ENCODE measurements around the gene CDR2.
"Not testable (repeated sequence)": the region's sequence is repeated elsewhere in the genome, so short reads cannot be mapped to it uniquely, and the experiment has no call there.

Gene CDR2

DNA sequence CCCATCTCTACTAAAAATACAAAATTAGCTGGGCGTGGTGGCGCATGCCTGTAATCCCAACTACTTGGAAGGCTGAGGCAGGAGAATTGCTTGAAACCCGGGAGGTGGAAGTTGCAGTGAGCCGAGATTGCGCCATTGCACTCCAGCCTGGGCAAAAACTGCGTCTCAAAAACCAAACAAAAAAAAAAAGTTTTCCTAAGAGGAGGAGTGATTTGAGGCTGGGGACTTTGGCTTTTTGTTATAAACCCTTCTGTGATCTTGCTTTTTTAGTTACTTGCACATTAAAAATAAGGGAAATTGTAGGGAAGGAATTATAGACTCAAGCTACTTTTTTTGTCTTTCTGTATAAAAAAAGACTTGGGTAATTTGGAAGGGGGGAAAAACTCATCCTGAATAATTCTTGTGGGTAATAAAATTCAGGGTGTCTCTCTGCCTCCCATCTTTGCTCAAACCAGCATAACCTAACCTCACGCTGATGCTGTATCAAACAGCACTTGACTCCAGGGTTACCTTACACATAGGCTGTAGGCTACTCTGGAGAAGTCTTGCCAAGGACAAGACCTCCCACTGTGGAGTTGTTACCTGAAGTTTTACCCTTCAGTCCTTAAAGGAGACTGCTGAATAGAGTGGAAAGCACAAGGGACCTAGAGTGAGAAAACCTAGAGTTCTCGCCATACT is 1.7 kb upstream of the CDR2 start:
- DNase-seq (ENCODE audit: low read depth in 2 of 3, low spot score in 2 of 3) = no peak

DNA sequence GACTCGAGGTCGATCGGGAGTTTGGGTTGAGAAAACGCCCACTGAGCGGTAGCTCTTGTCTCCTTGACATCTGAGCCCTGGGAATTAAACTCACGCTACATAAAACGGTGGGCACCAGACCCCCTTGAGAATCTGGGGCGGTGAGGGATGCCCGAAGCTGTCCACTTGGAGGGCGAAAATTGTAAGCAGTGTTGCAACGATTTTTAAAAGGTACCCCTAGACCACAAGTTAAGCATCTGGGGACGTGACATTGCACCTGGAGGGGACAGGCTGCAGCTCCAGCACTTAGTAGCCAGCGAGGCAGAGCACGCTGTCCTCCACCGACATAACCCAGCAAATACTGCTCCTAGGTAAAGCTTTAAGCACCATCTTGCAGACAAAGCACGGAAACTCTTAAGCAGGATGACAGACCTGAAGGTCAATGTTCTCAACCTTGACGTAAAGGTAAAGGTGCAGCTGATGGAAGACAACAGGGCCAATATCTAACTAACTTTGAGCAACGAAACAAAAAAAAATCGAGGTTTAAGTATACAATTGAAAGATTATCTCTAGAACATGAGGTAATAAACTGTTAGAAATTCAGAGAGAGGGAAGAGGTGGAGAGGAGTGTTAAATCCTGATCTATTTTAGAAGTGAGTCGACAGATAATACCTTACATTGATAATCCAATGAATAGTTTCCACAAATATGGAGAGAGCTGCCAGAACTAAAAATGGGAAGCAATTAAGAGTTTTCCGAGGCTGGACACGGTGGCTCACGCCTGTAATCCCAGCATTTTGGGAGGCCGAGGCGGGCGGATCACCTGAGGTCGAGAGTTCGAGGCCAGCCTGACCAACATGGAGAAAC is 921 bp upstream of the CDR2 start:
- DNase-seq (ENCODE audit: low read depth in 2 of 3, low spot score in 2 of 3) = no peak

DNA sequence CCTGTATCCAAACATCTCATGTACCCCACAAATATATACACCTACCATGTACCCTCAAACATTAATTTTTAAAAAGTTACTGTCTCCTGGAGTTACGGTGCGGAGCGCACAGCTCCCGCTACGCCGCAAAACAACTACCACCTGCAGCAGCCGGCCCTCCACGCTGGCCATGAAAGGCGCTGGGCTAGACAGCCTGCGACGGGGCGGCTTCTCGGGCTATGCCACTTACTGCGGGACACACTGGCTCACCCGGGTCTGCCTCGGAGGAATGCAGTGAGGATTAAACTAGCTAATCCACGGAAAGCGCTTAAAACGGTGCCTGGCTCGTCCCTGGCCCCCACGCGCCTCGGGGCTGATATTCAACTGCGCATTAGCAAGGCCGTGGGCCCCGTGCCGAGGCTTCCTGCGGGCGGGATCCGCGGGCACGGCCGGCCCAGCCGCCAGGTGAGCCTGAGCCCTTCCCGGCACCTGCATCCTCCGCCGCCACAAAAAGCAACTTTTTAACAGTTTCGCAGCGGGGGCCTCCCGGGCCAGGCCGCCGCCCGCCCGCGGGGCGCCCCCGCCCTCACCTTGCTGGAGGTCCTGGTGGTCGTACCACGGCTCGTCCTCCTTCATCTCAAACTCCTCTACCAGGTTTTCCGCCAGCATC is 633 bp downstream of the CDR2 start:
- peak in 2 of 3 experiments; percentile 18 to 20 for DNase-seq (ENCODE audit: low read depth in 2 of 3, low spot score in 2 of 3)

DNA sequence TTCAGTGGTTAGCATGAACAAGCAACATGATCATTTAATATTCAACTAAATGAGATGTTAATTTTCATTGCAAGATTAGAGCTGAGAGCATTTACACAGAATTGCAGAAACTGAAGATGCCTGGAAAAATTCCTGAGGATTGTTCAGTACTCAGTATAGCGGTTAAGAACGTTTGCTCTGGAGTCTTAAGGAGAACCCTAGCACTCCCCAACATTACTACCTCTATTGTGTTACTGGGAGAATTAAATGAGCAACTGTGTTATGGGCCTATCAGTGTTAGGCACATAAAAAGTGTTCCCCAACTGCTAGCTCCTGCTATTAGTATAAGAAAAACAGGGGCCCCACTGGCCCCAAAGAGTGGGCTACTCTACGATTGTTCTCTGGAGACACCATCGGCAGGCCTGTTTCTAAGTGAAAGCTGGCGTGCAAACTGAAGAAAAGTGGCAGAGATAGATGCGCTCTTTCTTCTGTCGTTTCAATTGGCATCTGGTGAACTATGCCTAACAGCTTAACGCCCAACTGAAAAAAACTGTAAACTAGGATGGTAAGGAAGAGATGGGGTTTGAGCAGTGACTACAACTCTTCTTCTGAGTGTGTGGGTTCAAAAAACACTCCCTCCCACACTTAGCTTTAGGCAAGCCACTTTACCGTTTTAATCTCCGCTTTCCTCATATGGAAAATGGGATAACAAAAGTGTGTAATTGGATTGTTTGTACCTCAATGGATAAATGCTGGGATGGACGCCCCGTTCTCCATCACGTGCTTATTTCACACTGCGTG is 1.3 kb downstream of the CDR2 start:
- DNase-seq (ENCODE audit: low read depth in 2 of 3, low spot score in 2 of 3) = no peak

DNA sequence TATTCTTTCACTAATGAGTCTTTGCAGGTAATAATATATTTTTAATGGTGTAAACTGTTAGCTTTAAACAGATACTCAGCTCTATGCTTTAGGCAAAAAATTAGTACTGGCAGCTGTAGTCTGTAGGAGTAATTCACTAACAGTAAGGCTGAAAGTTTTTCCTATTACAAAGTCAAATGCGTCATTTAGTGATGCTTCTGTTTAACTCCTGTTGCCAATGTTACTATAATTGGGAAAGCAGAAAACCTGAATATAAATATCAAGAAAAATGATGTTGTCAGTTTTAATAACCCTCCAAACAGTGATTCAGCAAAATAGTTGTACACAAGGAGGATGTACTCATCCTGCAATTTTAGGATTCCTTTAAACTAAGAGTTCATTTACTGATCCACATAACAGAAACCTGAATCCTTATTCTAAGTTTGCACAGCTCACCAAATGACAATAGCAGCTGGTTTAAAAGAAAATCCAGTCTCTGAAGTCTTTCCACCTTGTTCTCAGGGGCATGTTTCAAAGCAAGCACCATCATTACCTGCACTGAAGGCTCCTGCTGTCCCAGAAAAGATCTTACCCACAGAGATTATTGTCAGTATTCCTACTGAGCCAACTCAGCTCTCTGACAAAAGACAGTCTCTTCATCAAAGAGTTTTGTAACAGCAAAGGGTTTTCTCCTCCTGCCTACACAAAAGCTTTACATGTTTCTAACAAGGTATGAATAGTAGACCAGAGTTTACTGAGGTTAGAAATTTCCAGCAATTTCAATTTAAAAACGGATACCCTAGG is 4.2 kb downstream of the CDR2 start:
- DNase-seq (ENCODE audit: low read depth in 2 of 3, low spot score in 2 of 3) = no peak

DNA sequence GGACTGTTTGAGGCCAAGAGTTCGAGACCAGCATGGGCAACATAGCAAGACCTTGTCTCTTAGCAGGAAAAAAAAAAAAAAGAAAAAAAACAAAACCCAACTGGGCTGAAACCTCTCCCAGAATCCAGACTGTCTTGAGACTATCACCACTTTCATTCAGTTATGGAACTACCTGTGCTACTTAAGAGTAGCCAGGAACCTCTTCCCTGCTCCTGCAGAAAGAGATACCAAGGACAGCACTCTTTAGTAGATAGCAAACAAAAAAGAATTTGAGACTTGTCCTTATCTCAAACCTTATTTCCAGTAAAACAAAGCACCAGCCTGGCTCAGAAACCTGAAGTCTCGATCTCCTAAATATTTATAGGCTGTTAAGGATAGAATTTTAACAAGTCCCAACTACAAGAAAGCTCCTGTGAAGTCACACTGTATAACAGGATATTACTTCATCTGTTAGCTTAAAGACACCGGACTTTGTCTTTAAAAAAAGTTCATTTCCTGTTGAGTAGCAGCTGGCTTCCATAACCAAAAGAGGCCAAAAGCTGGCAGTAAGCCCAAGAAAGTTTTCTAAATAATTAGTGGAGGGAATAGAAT is 5.1 kb downstream of the CDR2 start:
- no peak for DNase-seq (ENCODE audit: low read depth in 2 of 3, low spot score in 2 of 3)

DNA sequence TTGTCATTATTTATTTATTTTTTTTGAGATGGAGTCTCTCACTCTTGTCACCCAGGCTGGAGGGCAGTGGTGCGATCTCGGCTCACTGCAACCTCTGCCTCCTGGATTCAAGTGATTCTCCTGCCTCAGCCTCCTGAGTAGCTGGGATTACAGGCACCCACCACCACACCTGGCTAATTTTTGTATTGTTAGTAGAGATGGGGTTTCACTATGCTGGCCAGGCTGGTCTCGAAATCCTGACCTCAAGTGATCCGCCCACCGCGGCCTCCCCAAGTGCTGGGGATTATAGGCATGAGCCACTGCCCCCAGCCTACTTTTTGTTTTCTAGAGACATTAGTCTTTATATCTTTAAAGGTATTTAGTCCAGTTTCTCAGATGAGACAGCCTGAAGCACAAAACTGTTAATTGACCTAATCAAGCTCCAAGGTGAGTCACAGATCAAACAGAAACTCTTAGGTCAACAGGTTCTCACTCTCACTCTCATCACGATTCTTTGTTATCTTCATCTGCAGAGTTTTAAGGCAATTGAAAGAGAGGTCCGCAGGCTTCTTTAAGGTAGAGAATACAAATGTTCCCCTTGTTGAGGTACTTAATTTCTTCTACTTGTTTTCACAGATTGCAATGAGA is 6.1 kb downstream of the CDR2 start:
- not testable (repeated sequence) for DNase-seq (ENCODE audit: low read depth in 2 of 3, low spot score in 2 of 3)

DNA sequence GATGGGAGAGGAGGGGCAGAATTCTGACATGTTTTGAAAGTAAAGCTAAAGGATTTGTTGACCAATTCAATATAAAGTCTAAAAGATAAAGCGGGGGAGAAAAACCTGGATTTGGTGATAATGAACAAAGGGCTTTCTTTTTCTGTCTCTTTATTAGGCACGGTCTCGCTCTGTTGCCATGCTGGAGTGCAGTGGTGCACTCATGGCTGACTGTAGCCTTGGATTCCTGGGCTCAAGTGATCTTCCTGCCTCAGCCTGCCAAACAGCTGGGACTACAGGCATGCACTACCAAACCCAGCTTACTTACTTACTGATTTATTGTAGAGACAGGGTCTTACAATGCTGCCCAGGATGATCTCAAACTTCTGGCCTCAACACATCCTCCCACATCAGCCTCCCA is 7.5 kb downstream of the CDR2 start:
- DNase-seq (ENCODE audit: low read depth in 2 of 3, low spot score in 2 of 3) = no peak

DNA sequence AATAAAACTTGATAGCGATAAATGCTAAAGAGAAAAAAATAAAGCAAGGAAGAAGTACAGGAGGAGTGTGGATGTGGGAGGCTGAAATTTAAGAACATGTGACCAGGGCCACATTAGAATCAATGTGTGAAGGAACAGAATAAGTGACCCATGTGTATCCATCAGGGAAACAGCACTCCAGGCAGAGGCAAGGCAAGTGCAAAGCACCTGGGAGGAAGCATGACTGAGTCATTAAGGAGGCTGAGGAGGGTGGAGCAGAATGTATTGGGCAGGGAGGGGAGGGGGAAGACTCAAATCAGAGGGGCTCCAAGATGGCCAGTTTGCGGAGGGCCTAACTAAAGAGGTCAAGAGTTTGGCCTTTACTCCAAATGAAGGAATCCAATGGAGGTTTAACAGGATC is 8.0 kb downstream of the CDR2 start:
- DNase-seq (ENCODE audit: low read depth in 2 of 3, low spot score in 2 of 3) = no peak

DNA sequence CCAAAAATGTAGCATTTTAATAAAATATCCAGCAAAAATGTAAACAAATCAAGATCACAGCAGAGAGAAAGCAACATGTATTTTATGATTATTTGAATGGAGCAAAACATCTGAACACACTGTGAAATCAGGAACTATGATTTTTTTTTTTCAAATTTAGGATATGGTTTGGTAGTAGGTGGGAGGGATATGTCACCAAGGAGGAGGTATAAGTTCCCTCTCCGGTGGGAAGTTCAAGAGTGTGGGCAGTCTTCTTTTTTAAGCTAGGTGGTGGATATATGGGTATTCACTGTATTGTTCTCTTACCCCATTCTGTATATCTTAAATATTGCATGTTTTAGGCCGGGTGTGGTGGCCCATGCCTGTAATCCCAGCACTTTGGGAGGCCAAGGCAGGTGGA is 10.2 kb downstream of the CDR2 start:
- no peak for DNase-seq (ENCODE audit: low read depth in 2 of 3, low spot score in 2 of 3)

DNA sequence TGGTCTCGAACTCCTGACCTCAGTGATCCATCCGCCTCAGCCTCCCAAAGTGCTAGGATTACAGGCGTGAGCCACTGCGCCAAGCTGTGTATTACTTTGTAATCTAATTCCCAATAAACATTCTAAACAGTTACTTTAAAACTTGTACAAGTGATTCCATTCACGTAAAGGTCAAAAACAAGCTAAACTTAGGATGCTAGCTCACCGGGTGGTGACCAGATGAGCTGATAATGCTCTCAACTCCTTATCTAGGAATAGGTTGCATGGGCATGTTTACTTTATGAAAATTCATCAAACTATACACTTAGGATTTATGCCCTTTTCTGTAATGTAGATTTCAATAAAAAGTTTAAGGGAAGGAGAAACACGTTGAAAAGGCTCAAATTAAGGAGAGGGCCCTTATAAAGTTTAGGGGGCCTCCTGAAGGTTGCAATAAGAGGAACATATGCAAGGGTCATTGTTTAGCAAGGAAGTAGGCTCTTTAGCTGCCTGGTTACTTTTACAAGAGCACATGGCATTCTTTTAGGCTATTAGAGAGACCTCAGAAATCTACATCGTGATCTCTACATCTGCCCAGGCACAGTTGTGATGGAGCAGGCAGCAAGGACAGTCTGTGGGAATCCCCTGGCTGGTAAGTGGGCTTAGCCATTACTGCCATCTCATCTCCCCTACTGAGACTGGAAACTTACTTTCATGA is 13.3 kb downstream of the CDR2 start:
- no peak for DNase-seq (ENCODE audit: low read depth in 2 of 3, low spot score in 2 of 3)

DNA sequence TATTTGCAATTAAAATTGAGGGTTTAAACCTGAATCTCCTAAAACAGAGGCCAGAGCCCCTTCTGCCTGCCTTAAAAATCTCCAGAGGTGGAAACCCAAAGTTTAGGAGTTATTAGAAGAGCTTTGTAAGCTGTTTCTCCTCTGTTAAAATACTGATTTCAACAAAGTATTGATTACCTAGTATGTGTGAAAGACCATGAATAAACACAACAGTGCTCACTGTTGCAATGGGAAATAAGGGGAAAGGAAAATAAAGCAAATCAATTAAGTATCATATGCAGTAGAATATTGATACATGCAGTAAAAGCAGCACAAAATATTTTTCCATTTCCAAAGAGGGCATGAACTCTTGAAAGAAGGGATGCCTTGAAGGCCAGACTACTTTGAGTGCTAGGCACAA is 14.7 kb downstream of the CDR2 start:
- DNase-seq (ENCODE audit: low read depth in 2 of 3, low spot score in 2 of 3) = no peak

DNA sequence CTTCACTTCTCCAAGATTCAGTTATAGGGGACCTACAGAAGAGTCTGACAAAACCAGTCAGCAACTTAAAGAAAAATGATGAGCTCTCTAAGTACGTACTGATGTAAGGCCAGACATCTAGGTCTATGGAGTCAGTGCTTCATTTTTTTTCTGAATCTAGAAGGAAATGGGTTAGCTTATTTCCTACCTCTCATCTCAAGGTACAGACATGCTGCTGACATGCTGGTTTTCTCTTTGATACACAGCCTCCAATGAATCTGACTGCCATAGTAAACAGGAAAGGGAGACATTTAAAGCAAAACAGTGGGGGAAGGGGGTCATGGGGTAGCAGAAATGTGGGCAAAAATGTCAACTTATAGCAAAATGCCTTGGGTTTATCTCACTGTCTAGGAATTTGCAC is 16.4 kb downstream of the CDR2 start:
- no peak for DNase-seq (ENCODE audit: low read depth in 2 of 3, low spot score in 2 of 3)

DNA sequence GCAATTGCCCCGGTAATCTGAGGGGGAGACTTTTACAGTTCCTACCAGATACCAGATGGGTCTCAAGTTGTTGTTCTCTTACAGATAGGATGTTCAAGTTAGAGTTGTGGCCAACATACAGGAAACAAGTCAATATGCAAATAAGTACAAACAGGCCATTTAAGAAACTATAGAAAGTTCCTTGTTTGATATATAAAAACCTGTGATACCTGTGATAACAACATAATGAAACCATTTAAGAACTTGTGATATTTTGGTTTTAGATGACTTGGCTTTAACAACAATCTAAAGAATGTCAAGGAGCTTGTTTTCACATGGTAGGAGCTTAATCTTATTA is 16.8 kb downstream of the CDR2 start:
- DNase-seq (ENCODE audit: low read depth in 2 of 3, low spot score in 2 of 3) = no peak

DNA sequence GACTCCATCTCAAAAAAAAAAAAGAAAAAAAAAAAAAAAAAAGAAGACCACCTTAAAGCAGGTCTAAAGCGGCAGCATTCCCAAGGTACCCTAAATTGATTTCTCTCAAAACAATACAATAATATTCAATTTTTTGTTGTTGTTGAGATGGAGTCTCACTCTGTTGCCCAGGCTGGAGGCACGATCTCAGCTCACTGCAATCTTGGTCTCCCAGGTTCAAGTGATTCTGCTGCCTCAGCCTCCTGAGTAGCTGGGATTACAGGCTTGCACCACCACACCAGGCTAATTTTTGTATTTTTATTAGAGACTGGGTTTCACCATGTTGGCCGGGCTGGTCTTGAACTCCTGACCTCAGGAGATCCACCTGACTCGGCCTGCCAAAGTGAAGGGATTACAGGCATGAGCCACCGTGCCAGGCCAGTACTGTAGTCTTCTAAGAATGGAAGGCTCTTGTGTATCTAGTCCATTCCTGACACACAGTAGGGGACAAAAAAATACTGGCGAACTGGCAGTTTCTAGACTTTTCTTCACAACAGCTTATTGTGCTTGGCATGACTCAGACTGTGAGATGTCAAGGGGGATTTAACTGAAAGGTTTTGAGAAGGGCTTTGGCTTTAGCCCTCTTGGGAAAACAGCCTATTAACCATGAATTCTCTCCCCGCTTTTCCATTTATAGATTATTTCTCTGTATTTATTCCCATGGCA is 17.3 kb downstream of the CDR2 start:
- no peak for DNase-seq (ENCODE audit: low read depth in 2 of 3, low spot score in 2 of 3)

DNA sequence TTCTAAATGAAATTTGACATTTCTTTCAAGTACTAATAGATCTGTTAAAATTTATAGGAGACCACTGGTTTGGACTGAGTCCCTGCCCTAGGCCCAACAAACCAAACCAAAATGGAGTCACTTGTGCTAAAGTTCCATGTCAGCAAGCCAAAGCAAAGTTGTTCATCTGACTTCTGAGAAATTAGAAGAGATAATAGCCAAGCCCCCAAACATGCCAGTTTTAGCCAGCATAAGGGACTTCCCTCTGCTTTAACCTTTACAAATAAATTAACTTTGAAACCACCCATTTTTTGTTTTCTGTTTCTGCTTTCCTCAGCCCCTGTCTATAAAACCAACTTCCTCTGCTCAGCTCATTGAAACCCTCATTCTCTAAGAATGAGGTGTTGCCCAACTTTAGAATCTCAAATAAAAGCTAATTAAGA is 18.9 kb downstream of the CDR2 start:
- DNase-seq (ENCODE audit: low read depth in 2 of 3, low spot score in 2 of 3) = no peak

DNA sequence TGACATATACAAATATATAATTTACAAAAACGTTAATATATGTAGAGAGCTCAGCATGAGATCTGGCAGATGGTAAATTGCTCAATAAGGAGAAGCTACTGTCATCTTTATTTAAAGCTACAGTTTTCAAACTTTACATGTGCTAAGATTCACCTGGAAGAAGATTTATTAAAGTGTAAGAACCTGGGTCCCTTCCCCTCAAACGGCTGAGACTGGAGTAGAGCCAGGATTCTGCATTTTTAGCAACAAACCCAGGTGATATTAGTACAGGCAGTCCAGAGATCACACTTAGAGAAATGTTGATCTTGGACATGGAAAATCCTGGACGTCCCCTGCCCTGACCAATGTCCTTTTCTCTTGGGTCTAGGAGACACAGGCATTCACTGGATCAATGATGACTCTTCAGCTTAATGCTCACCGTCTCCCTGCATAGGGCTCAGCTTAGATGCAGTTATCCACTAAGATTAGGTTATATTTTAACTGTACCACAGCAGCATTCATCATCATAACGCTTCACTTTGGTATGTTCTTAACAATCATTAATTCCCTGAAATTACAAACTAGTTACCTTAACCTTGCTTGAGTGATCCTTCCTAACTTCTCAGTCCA is 20.4 kb downstream of the CDR2 start:
- DNase-seq (ENCODE audit: low read depth in 2 of 3, low spot score in 2 of 3) = no peak

DNA sequence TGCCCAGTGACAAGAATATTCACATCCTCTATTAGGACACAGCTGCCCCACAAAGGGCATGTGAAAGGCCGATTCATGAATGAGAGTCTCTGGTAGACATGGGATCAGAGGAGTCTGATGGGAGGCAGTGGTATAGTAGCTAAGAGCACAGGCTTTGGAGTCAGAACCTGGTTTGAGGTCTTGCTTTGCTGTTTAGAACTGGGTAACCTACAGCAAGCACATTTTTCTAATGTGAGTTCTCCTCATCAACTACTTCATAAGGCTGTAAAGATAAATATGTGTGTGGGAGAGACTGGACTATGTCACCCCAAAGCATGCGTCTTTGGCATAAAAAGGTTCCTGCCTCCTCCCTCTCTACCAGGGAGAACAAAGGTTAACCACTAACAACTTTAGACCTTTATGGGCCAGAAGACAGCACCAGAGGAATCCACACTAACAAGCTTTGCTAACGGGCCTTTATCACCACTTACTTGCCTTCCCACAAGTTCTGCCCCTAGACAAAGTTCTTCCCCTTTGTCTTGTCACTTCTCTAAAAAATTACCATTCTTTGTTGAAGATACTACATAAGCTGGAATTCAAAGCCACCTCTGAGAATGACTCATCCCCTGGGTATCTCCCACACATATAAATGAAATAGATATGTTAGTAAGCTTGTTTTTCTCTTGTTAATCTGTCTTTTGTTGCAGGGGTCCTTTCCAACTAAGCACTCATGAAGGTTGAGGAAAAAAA is 21.1 kb downstream of the CDR2 start:
- no peak for DNase-seq (ENCODE audit: low read depth in 2 of 3, low spot score in 2 of 3)
